Ecto neural progenitor cell (in vitro differentiated cells): ENCODE data around the gene PHF12.
"Not testable (repeated sequence)": the region's sequence is repeated elsewhere in the genome, so short reads cannot be mapped to it uniquely, and the experiment has no call there.

Experiments
- DNase-seq: peaks from one replicate; pipeline ENCODE4 v3.0.0-alpha.2; 2018; ENCODE audit warnings: low spot score

PHF12 gene

GRCh38 chr17:28953444-28954118 lies 2.3 kb upstream of the PHF12 start:
- DNase-seq, result peak; percentile 86

- peak; percentile 96 for DNase-seq
Measured at GRCh38 chr17:28951991-28952975, 965 bp upstream of the PHF12 start.

- no peak for DNase-seq
Measured at GRCh38 chr17:28950752-28951427, 428 bp downstream of the PHF12 start.

- DNase-seq, result peak; percentile 82
Measured at GRCh38 chr17:28950017-28950751, 1.1 kb downstream of the PHF12 start.

- peak; percentile 82 for DNase-seq
Measured at GRCh38 chr17:28949185-28950016, 1.9 kb downstream of the PHF12 start.

- DNase-seq, result peak; percentile 88
Measured at GRCh38 chr17:28948873-28949184, 2.5 kb downstream of the PHF12 start.

GRCh38 chr17:28948342-28948741 lies 3.0 kb downstream of the PHF12 start:
- no peak for DNase-seq

GRCh38 chr17:28947639-28948038 lies 3.7 kb downstream of the PHF12 start:
- DNase-seq, result no peak

GRCh38 chr17:28946239-28946638 lies 5.1 kb downstream of the PHF12 start:
- no peak for DNase-seq

- DNase-seq, result no peak
Measured at GRCh38 chr17:28944862-28945741, 6.2 kb downstream of the PHF12 start.

- DNase-seq, result no peak
Measured at GRCh38 chr17:28944343-28944742, 7.0 kb downstream of the PHF12 start.

GRCh38 chr17:28942925-28943324 lies 8.4 kb downstream of the PHF12 start:
- no peak for DNase-seq

GRCh38 chr17:28941251-28941650 lies 10.1 kb downstream of the PHF12 start:
- DNase-seq, result no peak

GRCh38 chr17:28940675-28941074 lies 10.6 kb downstream of the PHF12 start:
- no peak for DNase-seq

- DNase-seq, result no peak
Measured at GRCh38 chr17:28940142-28940541, 11.2 kb downstream of the PHF12 start.

- DNase-seq, result no peak
Measured at GRCh38 chr17:28938552-28938951, 12.8 kb downstream of the PHF12 start.

GRCh38 chr17:28937044-28937729 lies 14.1 kb downstream of the PHF12 start:
- DNase-seq, result no peak

GRCh38 chr17:28935744-28936460 lies 15.4 kb downstream of the PHF12 start:
- no peak for DNase-seq

GRCh38 chr17:28934508-28934907 lies 16.8 kb downstream of the PHF12 start:
- DNase-seq, result not testable (repeated sequence)
